ENCODE data around the gene ST7L.

- TF ChIP-seq, protein P1, sequence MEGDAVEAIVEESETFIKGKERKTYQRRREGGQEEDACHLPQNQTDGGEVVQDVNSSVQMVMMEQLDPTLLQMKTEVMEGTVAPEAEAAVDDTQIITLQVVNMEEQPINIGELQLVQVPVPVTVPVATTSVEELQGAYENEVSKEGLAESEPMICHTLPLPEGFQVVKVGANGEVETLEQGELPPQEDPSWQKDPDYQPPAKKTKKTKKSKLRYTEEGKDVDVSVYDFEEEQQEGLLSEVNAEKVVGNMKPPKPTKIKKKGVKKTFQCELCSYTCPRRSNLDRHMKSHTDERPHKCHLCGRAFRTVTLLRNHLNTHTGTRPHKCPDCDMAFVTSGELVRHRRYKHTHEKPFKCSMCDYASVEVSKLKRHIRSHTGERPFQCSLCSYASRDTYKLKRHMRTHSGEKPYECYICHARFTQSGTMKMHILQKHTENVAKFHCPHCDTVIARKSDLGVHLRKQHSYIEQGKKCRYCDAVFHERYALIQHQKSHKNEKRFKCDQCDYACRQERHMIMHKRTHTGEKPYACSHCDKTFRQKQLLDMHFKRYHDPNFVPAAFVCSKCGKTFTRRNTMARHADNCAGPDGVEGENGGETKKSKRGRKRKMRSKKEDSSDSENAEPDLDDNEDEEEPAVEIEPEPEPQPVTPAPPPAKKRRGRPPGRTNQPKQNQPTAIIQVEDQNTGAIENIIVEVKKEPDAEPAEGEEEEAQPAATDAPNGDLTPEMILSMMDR (IDR thresholded peaks at IDR 0.05; ENCODE audit: borderline replicate concordance, extremely low read depth, low read length, poor library complexity, severe bottlenecking), result no peak
- no peak for TF ChIP-seq EZH2 (IDR thresholded peaks at IDR 0.05; ENCODE audit: borderline replicate concordance, low read depth, low read length, severe bottlenecking)
These were observed 109.8 kb downstream of the ST7L start for GRCh38 chr1:112509005-112509659.
